Coronary artery (tissue), 2 donors: ENCODE measurements around the gene TRIO.

ENCODE experiments used
- DNase-seq: peaks from one replicate; pipeline ENCODE4 v3.0.0-alpha.2; 2017; ENCODE audit warnings: low spot score
- H3K27ac ChIP-seq, 2 donors: fragments of 200-600 bp; sonication (generic); one replicate each; pipeline ENCODE4 v1.5.1; 2016 to 2019
- H3K4me3 ChIP-seq: fragments of 200-600 bp; sonication (generic); 2 replicates; pipeline ENCODE4 v1.5.1; 2016; ENCODE audit warnings: mild to moderate bottlenecking, moderate library complexity
- CTCF ChIP-seq: fragments of 200-600 bp; sonication (generic); IDR thresholded peaks from one replicate; pipeline ENCODE4 v1.5.1; 2019; ENCODE audit warnings: antibody characterized with exemption

TRIO gene

GRCh38 chr5:14225173-14225834 is 82.2 kb downstream of the TRIO start:
- Histone ChIP-seq H3K27ac (no peak overlapping the region), H3K4me3 (no peak overlapping the region)
- no peak for DNase-seq
- no peak for TF ChIP-seq CTCF

- H3K27ac ChIP-seq: no peak overlapping the region
- TF ChIP-seq CTCF: no peak
- no peak for DNase-seq
- no peak overlapping the region for H3K4me3 ChIP-seq
Measured at GRCh38 chr5:14226149-14226548, 83.0 kb downstream of the TRIO start.

- no peak overlapping the region for H3K4me3 ChIP-seq
- no peak overlapping the region for H3K27ac ChIP-seq
- TF ChIP-seq CTCF: no peak
- no peak for DNase-seq
Measured at GRCh38 chr5:14226554-14226953, 83.4 kb downstream of the TRIO start.

GRCh38 chr5:14226992-14227391 is 83.8 kb downstream of the TRIO start:
- no peak overlapping the region for H3K4me3 ChIP-seq
- no peak overlapping the region for H3K27ac ChIP-seq
- DNase-seq: no peak
- no peak for TF ChIP-seq CTCF

GRCh38 chr5:14227513-14227912 is 84.4 kb downstream of the TRIO start:
- no peak overlapping the region for H3K27ac ChIP-seq
- no peak for DNase-seq
- TF ChIP-seq CTCF: no peak
- H3K4me3 ChIP-seq: no peak overlapping the region

GRCh38 chr5:14228219-14228618 is 85.1 kb downstream of the TRIO start:
- no peak overlapping the region for H3K4me3 ChIP-seq
- no peak for DNase-seq
- no peak for TF ChIP-seq CTCF
- no peak overlapping the region for H3K27ac ChIP-seq

GRCh38 chr5:14229181-14229580 is 86.0 kb downstream of the TRIO start:
- no peak for TF ChIP-seq CTCF
- H3K27ac ChIP-seq: no peak overlapping the region
- no peak for DNase-seq
- H3K4me3 ChIP-seq: no peak overlapping the region
